Measurements from ENCODE around the gene DOCK2. TPM values are rescaled to one million over a fixed set of nuclear protein-coding genes. Genes with fewer than 3 reads are reported as not detected.

The DOCK2 gene
- total RNA-seq, 1 experiment from 2014 or later: 0.26 TPM

GRCh38 chr5:169942181-169942580 lies 305.1 kb downstream of the DOCK2 start:
- no peak overlapping the region for H3K4me2 ChIP-seq (ENCODE audit: low read length)
- H2AFZ ChIP-seq (ENCODE audit: low read length): no peak overlapping the region
- no peak overlapping the region for H3K4me3 ChIP-seq (ENCODE audit: low read length)
- H3K79me2 ChIP-seq (ENCODE audit: low read length): no peaks in the 10 kb centered on the region
- no peak for ATAC-seq
- H3K36me3 ChIP-seq (ENCODE audit: low read depth, low read length): no peaks in the 10 kb centered on the region
- no TSS peak for BruUV-seq (replicated peaks)
- ChIA-PET POLR2A (ENCODE audit: unreplicated experiment) (no interaction called here), CTCF (no interaction called here)
- H3K9me3 ChIP-seq (ENCODE audit: low read length): no peaks in the 10 kb centered on the region
- H3K9ac ChIP-seq (ENCODE audit: low read length): no peak overlapping the region
- TF ChIP-seq EZH2phosphoT487 (IDR thresholded peaks at IDR 0.05; ENCODE audit: borderline replicate concordance, low read length): no peak
- TF ChIP-seq, protein P1, sequence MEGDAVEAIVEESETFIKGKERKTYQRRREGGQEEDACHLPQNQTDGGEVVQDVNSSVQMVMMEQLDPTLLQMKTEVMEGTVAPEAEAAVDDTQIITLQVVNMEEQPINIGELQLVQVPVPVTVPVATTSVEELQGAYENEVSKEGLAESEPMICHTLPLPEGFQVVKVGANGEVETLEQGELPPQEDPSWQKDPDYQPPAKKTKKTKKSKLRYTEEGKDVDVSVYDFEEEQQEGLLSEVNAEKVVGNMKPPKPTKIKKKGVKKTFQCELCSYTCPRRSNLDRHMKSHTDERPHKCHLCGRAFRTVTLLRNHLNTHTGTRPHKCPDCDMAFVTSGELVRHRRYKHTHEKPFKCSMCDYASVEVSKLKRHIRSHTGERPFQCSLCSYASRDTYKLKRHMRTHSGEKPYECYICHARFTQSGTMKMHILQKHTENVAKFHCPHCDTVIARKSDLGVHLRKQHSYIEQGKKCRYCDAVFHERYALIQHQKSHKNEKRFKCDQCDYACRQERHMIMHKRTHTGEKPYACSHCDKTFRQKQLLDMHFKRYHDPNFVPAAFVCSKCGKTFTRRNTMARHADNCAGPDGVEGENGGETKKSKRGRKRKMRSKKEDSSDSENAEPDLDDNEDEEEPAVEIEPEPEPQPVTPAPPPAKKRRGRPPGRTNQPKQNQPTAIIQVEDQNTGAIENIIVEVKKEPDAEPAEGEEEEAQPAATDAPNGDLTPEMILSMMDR (conservative IDR thresholded peaks at IDR 0.05; ENCODE audit: low read depth, low read length): no peak
- H3K27ac ChIP-seq (ENCODE audit: low read length): no peak overlapping the region
- H3K9me2 ChIP-seq (replicated peaks; ENCODE audit: low read length): no peaks in the 10 kb centered on the region
- no peak for DNase-seq
- no peaks in the 10 kb centered on the region for H4K20me1 ChIP-seq (ENCODE audit: low read length)
- H3K4me1 ChIP-seq (ENCODE audit: insufficient read depth, low read length): peaks cover 20% of the 10 kb centered on the region
- no peaks in the 10 kb centered on the region for H3K27me3 ChIP-seq (ENCODE audit: low read length)
- intact Hi-C loops (cut with micrococcal nuclease): no loop called here
- H3F3A ChIP-seq (ENCODE audit: low read length, unreplicated experiment): no peaks in the 10 kb centered on the region

GRCh38 chr5:169943026-169943425 lies 306.0 kb downstream of the DOCK2 start:
- no peaks in the 10 kb centered on the region for H3K9me2 ChIP-seq (replicated peaks; ENCODE audit: low read length)
- H3K9me3 ChIP-seq (ENCODE audit: low read length): no peaks in the 10 kb centered on the region
- H3K27me3 ChIP-seq (ENCODE audit: low read length): no peaks in the 10 kb centered on the region
- no peak overlapping the region for H2AFZ ChIP-seq (ENCODE audit: low read length)
- H4K20me1 ChIP-seq (ENCODE audit: low read length): no peaks in the 10 kb centered on the region
- no peak overlapping the region for H3K27ac ChIP-seq (ENCODE audit: low read length)
- TF ChIP-seq EZH2phosphoT487 (IDR thresholded peaks at IDR 0.05; ENCODE audit: borderline replicate concordance, low read length) (no peak), EZH2 (IDR thresholded peaks at IDR 0.05; ENCODE audit: low read length, unreplicated experiment) (no peak)
- TF ChIP-seq, protein P1 (conservative IDR thresholded peaks at IDR 0.05; ENCODE audit: low read depth, low read length): no peak
- no peak overlapping the region for H3K4me2 ChIP-seq (ENCODE audit: low read length)
- intact Hi-C loops (cut with micrococcal nuclease): no loop called here
- no peak overlapping the region for H3K4me3 ChIP-seq (ENCODE audit: low read length)
- DNase-seq (no peak), ATAC-seq (no peak)
- ChIA-PET POLR2A (ENCODE audit: unreplicated experiment) (no interaction called here), CTCF (no interaction called here)
- peaks cover 20% of the 10 kb centered on the region for H3K4me1 ChIP-seq (ENCODE audit: insufficient read depth, low read length)
- no peak overlapping the region for H3K9ac ChIP-seq (ENCODE audit: low read length)
- no peaks in the 10 kb centered on the region for H3F3A ChIP-seq (ENCODE audit: low read length, unreplicated experiment)
- no TSS peak for BruUV-seq (replicated peaks)
- no peaks in the 10 kb centered on the region for H3K79me2 ChIP-seq (ENCODE audit: low read length)
- H3K36me3 ChIP-seq (ENCODE audit: low read depth, low read length): no peaks in the 10 kb centered on the region

- Histone ChIP-seq H3K79me2 (ENCODE audit: low read length) (no peaks in the 10 kb centered on the region), H3F3A (ENCODE audit: low read length, unreplicated experiment) (no peaks in the 10 kb centered on the region), H3K36me3 (ENCODE audit: low read depth, low read length) (no peaks in the 10 kb centered on the region), H2AFZ (ENCODE audit: low read length) (no peak overlapping the region), H3K27ac (ENCODE audit: low read length) (no peak overlapping the region), H3K4me3 (ENCODE audit: low read length) (no peak overlapping the region), H3K4me2 (ENCODE audit: low read length) (no peak overlapping the region), H3K9me2 (replicated peaks; ENCODE audit: low read length) (no peaks in the 10 kb centered on the region), H3K27me3 (ENCODE audit: low read length) (no peaks in the 10 kb centered on the region), H4K20me1 (ENCODE audit: low read length) (no peaks in the 10 kb centered on the region), H3K9me3 (ENCODE audit: low read length) (no peaks in the 10 kb centered on the region), H3K4me1 (ENCODE audit: insufficient read depth, low read length) (peaks cover 20% of the 10 kb centered on the region), H3K9ac (ENCODE audit: low read length) (no peak overlapping the region)
- POLR2A ChIA-PET (ENCODE audit: unreplicated experiment): no interaction called here
- DNase-seq (no peak), ATAC-seq (no peak)
- CTCF ChIA-PET: no interaction called here
- BruUV-seq (replicated peaks): no TSS peak
- intact Hi-C loops (cut with micrococcal nuclease): no loop called here
- no peak for TF ChIP-seq EZH2phosphoT487 (IDR thresholded peaks at IDR 0.05; ENCODE audit: borderline replicate concordance, low read length)
- no peak for TF ChIP-seq EZH2 (IDR thresholded peaks at IDR 0.05; ENCODE audit: low read length, unreplicated experiment)
- TF ChIP-seq, protein P1 (conservative IDR thresholded peaks at IDR 0.05; ENCODE audit: low read depth, low read length): no peak
These were observed 307.0 kb downstream of the DOCK2 start for GRCh38 chr5:169944115-169944514.

Measured in PC-3 (cell line).